HCT116 (cell line): ENCODE data around the gene EMC10.

ENCODE experiments used
- ELF1 ChIP-seq: IDR thresholded peaks from 2 replicates; pipeline ENCODE4 v1.6.1; 2012; ENCODE audit warnings: low read depth, borderline replicate concordance
- EZH2 ChIP-seq: fragments of 200-600 bp; sonication (generic); IDR thresholded peaks from 2 replicates; pipeline ENCODE4 v1.6.1; 2017; ENCODE audit warnings: antibody characterized with exemption, mixed run types
- EZH2phosphoT487 ChIP-seq: fragments of 200-600 bp; IDR thresholded peaks from 2 replicates; pipeline ENCODE4 v1.6.1; 2018; ENCODE audit warnings: antibody characterized with exemption, borderline replicate concordance
- FOSL1 ChIP-seq: IDR thresholded peaks from 2 replicates; pipeline ENCODE4 v1.6.1; 2012; ENCODE audit warnings: low read depth
- POLR2A ChIP-seq: IDR thresholded peaks from 2 replicates; pipeline ENCODE4 v1.7.0; 2011; ENCODE audit warnings: borderline replicate concordance; ENCODE audit not compliant: insufficient read depth, insufficient read length; ENCODE audit errors: extremely low read depth
- POLR2AphosphoS5 ChIP-seq: IDR thresholded peaks from 2 replicates; pipeline ENCODE4 v1.6.1; 2011; ENCODE audit warnings: mild to moderate bottlenecking, low read depth, low read length, moderate library complexity
- SIN3A ChIP-seq: IDR thresholded peaks from 2 replicates; pipeline ENCODE4 v1.6.1; 2012; ENCODE audit warnings: low read depth
- SP1 ChIP-seq: IDR thresholded peaks from 2 replicates; pipeline ENCODE4 v1.6.1; 2012; ENCODE audit warnings: low read depth
- YY1 ChIP-seq: IDR thresholded peaks from 2 replicates; pipeline ENCODE4 v1.6.1; 2011; ENCODE audit warnings: low read length, low read depth, moderate library complexity, mild to moderate bottlenecking; ENCODE audit not compliant: insufficient replicate concordance; ENCODE audit errors: extremely low read depth
- ZNF274 ChIP-seq: fragments of 200-500 bp; sonication (Bioruptor generic); IDR thresholded peaks from 2 replicates; pipeline ENCODE4 v1.6.1; 2014; ENCODE audit warnings: mild to moderate bottlenecking, low read depth, low read length, inconsistent platforms
- TF ChIP-seq, protein P1 (sequence below), 3 experiments: fragments of 200-600 bp in 1 of 3; sonication (generic) in 1 of 3; IDR thresholded peaks in 2 of 3; conservative IDR thresholded peaks in 1 of 3; 2 replicates each; pipeline ENCODE4 v1.5.1; 2012 to 2017; ENCODE audit warnings: low read depth in 2 of 3, low read length in 2 of 3, antibody characterized with exemption in 1 of 3, borderline replicate concordance in 1 of 3, control low read depth in 1 of 3, mild to moderate bottlenecking in 1 of 3, mixed read lengths in 1 of 3, mixed run types in 1 of 3, moderate library complexity in 1 of 3; ENCODE audit not compliant: insufficient read depth in 1 of 3
- TF ChIP-seq, protein P2 (sequence below): IDR thresholded peaks from 2 replicates; pipeline ENCODE4 v1.6.1; 2012; ENCODE audit warnings: low read depth
- TF ChIP-seq, protein P3 (sequence below): IDR thresholded peaks from 2 replicates; pipeline ENCODE4 v1.6.1; 2012
- TF ChIP-seq, protein P4 (sequence below): IDR thresholded peaks from 2 replicates; pipeline ENCODE4 v1.6.1; 2012

DNA sequence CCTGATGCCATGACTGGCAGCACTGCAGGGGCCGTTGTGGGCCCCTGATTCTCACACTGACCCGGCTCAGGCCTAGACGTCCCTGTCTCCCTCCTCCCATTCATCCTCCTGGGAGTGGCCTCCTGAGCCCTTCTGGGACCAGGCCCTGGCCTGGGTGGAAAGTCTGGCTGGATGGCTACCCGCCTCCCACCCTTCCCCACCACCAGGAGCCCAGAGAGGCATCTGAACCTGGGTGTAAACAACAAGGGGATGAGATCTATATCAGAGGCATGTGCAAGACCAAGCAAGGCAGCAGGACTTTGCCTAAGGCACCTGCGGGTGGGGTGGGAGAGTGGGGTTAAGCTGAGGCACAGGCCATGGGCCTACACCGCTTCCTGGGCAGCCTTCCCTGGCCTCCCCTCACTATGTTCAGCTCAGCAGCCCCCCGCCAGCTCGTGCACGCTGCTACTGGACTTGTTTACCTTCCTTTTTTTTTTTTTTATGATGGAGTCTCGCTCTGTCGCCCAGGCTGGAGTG, 59.4 kb downstream of the EMC10 start:
- TF ChIP-seq FOSL1 (no peak), EZH2 (no peak), POLR2A (no peak), EZH2phosphoT487 (no peak), SIN3A (no peak), YY1 (no peak), POLR2AphosphoS5 (no peak), ELF1 (no peak), SP1 (no peak), ZNF274 (no peak)
- TF ChIP-seq, protein P1, sequence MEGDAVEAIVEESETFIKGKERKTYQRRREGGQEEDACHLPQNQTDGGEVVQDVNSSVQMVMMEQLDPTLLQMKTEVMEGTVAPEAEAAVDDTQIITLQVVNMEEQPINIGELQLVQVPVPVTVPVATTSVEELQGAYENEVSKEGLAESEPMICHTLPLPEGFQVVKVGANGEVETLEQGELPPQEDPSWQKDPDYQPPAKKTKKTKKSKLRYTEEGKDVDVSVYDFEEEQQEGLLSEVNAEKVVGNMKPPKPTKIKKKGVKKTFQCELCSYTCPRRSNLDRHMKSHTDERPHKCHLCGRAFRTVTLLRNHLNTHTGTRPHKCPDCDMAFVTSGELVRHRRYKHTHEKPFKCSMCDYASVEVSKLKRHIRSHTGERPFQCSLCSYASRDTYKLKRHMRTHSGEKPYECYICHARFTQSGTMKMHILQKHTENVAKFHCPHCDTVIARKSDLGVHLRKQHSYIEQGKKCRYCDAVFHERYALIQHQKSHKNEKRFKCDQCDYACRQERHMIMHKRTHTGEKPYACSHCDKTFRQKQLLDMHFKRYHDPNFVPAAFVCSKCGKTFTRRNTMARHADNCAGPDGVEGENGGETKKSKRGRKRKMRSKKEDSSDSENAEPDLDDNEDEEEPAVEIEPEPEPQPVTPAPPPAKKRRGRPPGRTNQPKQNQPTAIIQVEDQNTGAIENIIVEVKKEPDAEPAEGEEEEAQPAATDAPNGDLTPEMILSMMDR (IDR thresholded peaks at IDR 0.05 in 2 of 3, conservative IDR thresholded peaks at IDR 0.05 in 1 of 3; ENCODE audit: borderline replicate concordance in 1 of 3, insufficient read depth in 1 of 3, low read depth in 2 of 3, low read length in 2 of 3): no peak
- TF ChIP-seq, protein P2, sequence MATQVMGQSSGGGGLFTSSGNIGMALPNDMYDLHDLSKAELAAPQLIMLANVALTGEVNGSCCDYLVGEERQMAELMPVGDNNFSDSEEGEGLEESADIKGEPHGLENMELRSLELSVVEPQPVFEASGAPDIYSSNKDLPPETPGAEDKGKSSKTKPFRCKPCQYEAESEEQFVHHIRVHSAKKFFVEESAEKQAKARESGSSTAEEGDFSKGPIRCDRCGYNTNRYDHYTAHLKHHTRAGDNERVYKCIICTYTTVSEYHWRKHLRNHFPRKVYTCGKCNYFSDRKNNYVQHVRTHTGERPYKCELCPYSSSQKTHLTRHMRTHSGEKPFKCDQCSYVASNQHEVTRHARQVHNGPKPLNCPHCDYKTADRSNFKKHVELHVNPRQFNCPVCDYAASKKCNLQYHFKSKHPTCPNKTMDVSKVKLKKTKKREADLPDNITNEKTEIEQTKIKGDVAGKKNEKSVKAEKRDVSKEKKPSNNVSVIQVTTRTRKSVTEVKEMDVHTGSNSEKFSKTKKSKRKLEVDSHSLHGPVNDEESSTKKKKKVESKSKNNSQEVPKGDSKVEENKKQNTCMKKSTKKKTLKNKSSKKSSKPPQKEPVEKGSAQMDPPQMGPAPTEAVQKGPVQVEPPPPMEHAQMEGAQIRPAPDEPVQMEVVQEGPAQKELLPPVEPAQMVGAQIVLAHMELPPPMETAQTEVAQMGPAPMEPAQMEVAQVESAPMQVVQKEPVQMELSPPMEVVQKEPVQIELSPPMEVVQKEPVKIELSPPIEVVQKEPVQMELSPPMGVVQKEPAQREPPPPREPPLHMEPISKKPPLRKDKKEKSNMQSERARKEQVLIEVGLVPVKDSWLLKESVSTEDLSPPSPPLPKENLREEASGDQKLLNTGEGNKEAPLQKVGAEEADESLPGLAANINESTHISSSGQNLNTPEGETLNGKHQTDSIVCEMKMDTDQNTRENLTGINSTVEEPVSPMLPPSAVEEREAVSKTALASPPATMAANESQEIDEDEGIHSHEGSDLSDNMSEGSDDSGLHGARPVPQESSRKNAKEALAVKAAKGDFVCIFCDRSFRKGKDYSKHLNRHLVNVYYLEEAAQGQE: no peak
- TF ChIP-seq, protein P3, sequence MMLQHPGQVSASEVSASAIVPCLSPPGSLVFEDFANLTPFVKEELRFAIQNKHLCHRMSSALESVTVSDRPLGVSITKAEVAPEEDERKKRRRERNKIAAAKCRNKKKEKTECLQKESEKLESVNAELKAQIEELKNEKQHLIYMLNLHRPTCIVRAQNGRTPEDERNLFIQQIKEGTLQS: no peak
- TF ChIP-seq, protein P4, sequence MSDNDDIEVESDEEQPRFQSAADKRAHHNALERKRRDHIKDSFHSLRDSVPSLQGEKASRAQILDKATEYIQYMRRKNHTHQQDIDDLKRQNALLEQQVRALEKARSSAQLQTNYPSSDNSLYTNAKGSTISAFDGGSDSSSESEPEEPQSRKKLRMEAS: no peak
